Cerebellar nuclear complex (tissue), 1 donor: ENCODE data around the gene MPRIP.

ENCODE experiments used
- DNase-seq, 2 experiments: peaks; one replicate each; lab custom pipeline; 2025; lab: John Stamatoyannopoulos, UW

MPRIP gene

GRCh38 chr17:17051380-17051779, 9.1 kb downstream of the MPRIP start:
- no peak for DNase-seq

DNA sequence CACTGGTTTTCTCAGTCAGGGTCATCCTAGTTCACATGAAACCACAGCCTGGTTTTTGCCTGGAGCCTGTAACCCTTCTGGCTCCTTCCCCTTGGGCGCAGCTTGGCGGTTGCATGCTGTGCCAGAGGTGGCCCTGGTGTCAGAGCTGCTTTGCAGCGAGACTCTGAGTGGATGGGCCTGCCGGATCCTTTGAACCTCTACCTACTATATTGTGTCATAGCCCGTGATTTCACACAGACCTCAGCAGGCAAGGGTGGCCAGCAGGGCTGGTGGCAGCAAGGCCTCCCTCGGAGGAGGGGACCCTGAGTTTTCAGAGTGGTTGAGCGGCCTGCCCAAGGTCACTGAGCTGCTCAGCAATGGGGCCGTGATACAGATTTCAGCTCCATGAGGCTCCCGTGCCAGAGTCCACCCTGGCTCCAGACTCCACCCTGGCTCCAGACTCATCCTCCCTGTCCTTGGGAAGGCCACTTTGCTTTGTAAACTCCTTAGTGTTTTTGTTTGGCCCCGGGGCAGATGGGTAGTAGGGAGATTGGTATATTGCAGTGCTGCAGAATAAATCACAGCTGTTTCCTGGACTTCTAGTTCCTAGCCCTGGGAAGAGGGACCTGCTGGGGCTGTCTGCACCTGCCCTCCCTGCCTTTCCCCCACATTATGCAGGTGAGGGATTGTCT, 9.7 kb downstream of the MPRIP start:
- DNase-seq, result no peak

GRCh38 chr17:17052462-17053221, 10.4 kb downstream of the MPRIP start:
- no peak for DNase-seq

- no peak for DNase-seq
These were observed 11.5 kb downstream of the MPRIP start for GRCh38 chr17:17053446-17054379.

- no peak for DNase-seq
These were observed 12.4 kb downstream of the MPRIP start for GRCh38 chr17:17054636-17055035.

GRCh38 chr17:17055286-17056155, 13.3 kb downstream of the MPRIP start:
- no peak for DNase-seq

DNA sequence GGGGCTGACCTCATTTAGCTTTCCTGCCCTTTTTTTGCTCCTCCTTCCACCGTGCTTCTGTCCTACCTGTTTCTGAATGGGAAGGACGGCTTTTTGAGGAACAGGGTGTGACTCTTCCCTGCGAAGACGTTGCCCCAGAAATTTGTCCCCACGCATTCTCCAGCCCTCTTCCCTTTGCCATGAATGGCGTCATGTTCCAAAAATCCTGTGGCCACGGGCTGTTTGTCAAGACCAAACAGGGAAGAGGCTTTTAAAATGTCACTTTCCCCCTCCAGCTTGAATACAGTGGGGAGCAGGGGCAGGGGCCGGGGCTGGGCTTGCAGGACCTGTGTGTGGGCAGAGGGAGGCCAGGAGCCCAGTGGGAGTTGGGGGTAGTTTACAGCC, 13.9 kb downstream of the MPRIP start:
- no peak for DNase-seq

DNA sequence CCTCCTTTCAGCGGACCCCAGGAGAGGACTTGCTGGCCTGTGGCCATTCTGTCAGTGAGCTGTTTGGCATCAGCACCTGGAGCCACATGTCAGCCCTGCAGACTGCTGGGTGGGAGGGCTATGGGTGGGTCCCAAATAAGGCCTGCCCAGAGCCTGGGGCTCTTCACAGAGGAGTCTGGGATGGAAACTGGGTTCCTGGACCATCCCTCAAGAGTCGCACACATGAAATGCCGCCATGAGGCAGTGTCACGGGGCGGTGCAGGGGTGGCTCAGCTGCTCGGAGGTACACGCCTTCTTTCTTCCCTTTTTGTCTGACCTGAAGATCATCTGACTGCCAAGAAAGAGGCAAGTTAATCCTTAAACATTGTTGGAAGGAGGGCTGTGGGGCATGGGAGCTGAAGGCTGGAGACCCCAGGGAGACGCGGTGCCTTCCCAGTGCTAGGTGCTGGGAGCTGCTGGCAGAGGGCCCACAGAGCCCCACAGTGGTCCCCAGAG, 14.8 kb downstream of the MPRIP start:
- no peak for DNase-seq

DNA sequence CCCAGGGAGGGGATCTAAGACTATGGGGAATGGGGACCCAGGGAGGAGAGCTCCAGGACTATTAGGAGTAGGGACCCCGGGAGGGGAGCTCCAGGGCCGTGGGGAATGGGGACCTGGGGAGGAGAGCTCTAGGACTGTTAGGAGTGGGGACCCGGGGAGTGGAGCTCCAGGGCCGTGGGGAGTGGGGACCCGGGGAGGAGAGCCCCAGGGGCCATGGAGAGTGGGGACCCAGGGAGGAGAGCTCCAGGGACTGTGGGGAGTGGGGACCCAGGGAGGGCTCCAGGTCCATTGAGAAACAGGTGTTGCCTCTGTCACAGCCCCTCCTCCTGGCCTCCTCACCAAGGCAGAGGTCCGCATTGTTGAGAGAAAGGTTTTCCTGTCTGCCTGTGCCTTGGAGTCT, 16.0 kb downstream of the MPRIP start:
- DNase-seq, result no peak

- DNase-seq, result no peak
These were observed 17.1 kb downstream of the MPRIP start for GRCh38 chr17:17059301-17059890.

DNA sequence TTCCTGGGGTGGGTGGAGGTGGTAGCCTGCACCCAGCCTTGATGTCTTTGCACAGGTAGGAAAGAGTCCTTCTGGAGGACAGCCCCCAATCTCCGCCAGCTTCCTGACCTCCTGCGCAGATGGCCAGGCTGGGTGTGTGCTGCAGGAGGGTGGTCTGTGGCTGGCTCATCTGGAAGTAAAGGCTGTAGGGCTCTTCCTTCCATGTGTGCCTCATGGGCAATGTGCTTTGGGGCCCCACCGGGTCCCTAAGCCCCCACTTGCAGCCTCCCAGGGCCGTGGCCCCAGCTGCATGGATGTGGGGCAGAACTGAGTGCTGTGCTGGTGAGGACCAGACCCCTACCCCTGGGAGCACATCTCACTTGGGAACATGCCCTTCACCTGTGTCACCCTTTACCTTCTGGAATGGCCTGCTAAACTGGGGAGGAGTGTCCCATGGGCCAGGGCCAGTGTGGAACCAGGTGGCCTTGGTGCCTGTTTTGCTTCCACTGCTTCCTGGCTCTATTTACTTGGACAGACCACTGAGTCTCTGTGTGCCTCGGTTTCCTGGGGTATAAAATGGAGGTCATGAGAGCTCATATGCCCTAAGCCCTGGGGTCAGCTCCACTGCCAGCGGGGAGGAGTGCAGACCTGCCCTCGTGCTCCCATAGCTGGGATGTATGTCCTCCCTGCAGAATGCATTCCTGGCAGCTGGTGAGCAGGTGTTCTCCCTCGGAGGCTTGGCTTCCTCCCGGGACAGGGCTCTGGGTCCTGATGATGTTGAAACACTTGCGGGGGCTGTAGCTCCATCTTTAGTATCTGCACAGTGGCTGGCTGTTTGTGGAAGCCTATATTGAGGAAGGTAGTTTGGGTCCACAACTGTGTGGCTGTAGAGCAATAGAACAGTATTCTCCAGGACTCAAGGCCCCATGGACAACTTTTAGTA, 18.0 kb downstream of the MPRIP start:
- DNase-seq, result no peak

DNA sequence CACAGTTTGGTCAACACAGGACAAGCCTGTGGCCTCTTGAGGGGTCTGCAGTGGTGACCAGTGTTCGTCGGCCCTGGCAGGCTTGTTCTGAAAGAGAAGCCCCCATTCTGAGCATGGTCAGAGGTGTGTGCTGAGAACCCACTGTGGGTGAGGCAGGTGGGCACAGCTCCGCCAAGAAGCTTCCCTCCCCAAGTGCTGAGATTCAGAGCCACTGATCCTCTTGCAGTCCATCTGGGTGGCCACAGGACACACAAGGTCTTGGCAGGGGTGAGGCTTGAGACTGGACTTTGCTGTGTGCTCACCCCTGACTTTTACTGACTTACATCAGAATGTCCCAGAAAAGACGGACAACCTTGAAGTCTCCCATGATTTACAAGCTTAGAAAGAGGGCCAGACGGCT, 18.7 kb downstream of the MPRIP start:
- DNase-seq, result no peak

- no peak for DNase-seq
These were observed 19.3 kb downstream of the MPRIP start for GRCh38 chr17:17061516-17061915.

DNA sequence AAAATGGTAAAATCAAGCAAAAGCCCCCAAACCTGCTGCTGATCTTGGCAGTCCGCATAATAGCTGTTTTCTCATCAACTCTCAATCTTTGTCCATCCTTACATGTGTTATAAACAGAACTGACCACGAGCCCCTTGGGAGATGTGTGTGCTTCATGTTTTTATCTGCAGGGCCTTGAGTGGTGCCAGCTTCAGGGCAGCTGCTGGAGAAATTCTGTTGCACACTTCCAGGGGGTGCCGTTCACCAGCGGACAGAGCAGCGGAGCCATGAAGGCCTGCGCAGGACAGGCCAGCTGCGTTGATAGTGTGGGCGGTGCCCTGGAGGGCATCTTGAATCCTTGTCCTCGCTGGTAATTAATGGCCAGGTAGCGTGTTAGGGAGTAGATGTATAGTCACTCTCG, 20.1 kb downstream of the MPRIP start:
- DNase-seq, result no peak

DNA sequence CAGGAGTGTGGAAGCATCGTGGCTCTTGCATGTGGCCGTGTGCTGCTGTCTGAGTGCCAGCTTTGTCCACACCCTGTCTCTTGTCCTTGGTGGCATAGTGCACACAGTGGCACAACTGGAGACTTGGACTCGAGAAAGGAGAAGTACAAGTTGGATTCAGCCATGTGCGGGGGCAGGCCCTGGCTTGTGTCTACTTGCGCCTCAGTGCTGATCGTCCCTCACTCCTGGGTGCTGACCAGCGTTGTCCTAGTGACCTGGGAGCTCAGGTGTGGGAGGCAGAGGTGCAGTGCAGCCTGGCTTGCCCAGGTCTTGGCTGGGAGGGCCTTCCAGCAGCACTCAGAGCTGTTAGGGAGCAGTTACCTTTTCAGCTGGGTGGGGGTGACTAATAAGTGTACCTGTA, 20.6 kb downstream of the MPRIP start:
- no peak for DNase-seq

GRCh38 chr17:17063546-17064122, 21.4 kb downstream of the MPRIP start:
- no peak for DNase-seq

DNA sequence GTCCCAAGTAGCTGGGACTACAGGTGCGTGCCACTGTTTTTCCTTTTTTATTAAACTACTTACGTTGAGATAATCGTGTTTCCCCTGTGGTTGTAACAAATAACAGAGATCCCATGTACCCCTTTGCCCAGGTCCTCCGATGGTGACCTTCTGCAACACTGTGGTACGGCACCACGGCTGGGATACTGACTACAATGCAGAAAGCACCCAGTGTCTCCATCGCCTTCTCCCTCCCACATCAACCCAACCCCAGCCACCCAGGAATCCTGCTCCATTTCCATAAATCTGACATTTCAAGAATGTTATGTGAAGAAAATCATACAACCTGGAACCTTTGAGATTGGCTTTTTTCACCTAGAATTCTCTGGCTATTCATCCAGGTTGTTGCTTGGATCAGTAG, 22.1 kb downstream of the MPRIP start:
- DNase-seq, result no peak

GRCh38 chr17:17066021-17066420, 23.8 kb downstream of the MPRIP start:
- DNase-seq, result no peak

- DNase-seq, result no peak
These were observed 25.0 kb downstream of the MPRIP start for GRCh38 chr17:17067257-17067656.

DNA sequence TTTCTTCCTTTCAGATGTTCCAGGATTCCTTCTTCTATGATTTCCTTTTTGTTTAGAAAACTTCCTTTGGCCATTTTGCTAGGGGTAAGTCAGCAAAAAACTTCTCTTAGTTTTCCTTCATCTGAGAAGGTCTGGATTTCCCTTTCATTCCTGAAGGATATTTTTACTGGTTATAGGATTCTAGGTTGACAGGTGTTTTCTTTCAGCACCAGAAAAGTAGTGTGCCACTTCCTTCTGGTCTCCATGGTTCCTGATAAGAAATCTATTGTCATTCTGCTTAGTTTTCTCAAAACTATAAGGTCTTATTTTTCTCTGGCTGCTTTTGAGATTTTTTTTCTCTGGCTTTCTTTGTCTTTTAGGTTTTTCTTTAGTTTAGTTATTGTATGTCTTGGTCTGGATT, 27.6 kb downstream of the MPRIP start:
- DNase-seq, result no peak
